Measurements from ENCODE around the gene TXNL4B. TPM values are rescaled to one million over a fixed set of nuclear protein-coding genes. Genes with fewer than 3 reads are reported as not detected.

The TXNL4B gene
- total RNA-seq, 4 donors from 2014 or later, result 5.0 to 11.0 (median 8.5) TPM

- 94 to 100% methylated on average over 2 of the region's 2 CpGs for whole genome bisulfite sequencing, 2 donors
- intact Hi-C loops (cut with DNase I), result no loop called here
- no peak for DNase-seq
- H3K4me1 ChIP-seq, result no peaks in the 10 kb centered on the region
- no peak for TF ChIP-seq CTCF (IDR thresholded peaks at IDR 0.05)
- TF ChIP-seq POLR2A (IDR thresholded peaks at IDR 0.05), result no peak
- H3K36me3 ChIP-seq, result no peaks in the 10 kb centered on the region
- no peaks in the 10 kb centered on the region for H3K27me3 ChIP-seq
- H3K4me3 ChIP-seq, result no peak overlapping the region
- no peaks in the 10 kb centered on the region for H3K9me3 ChIP-seq
- no peak overlapping the region for H3K27ac ChIP-seq
Measured at GRCh38 chr16:72134507-72134906, 41.1 kb upstream of the TXNL4B start.

GRCh38 chr16:72132726-72133125 is 39.3 kb upstream of the TXNL4B start:
- intact Hi-C loops (cut with DNase I), result no loop called here
- no peak for DNase-seq
- Histone ChIP-seq H3K27ac (no peak overlapping the region), H3K27me3 (no peaks in the 10 kb centered on the region), H3K9me3 (no peaks in the 10 kb centered on the region), H3K36me3 (no peaks in the 10 kb centered on the region), H3K4me3 (no peak overlapping the region), H3K4me1 (no peaks in the 10 kb centered on the region)
- WGBS, 2 donors, result 79 to 88% methylated on average over 3 of the region's 3 CpGs
- no peak for TF ChIP-seq POLR2A (IDR thresholded peaks at IDR 0.05)
- no peak for TF ChIP-seq CTCF (IDR thresholded peaks at IDR 0.05)

- WGBS, 2 donors, result 62 to 73% methylated on average over 6 of the region's 6 CpGs
- no peak overlapping the region for H3K4me3 ChIP-seq
- H3K9me3 ChIP-seq, result no peaks in the 10 kb centered on the region
- intact Hi-C loops (cut with DNase I), result no loop called here
- DNase-seq, result no peak
- H3K36me3 ChIP-seq, result no peaks in the 10 kb centered on the region
- H3K27me3 ChIP-seq, result no peaks in the 10 kb centered on the region
- TF ChIP-seq POLR2A (IDR thresholded peaks at IDR 0.05) (no peak), CTCF (IDR thresholded peaks at IDR 0.05) (no peak)
- no peak overlapping the region for H3K27ac ChIP-seq
- peaks cover 0 to under 1% (median 0%) of the 10 kb centered on the region in 3 donors for H3K4me1 ChIP-seq
Measured at GRCh38 chr16:72131036-72131435, 37.6 kb upstream of the TXNL4B start.

- intact Hi-C loops (cut with DNase I), result no loop called here
- H3K4me1 ChIP-seq, result peaks cover 0 to 7% (median 0%) of the 10 kb centered on the region in 3 donors
- 61 to 76% methylated on average over 3 to 6 of the region's 7 CpGs for WGBS, 2 donors
- no peak for TF ChIP-seq POLR2A (IDR thresholded peaks at IDR 0.05)
- no peak for TF ChIP-seq CTCF (IDR thresholded peaks at IDR 0.05)
- H3K9me3 ChIP-seq, result no peaks in the 10 kb centered on the region
- no peak overlapping the region for H3K27ac ChIP-seq
- no peak overlapping the region for H3K4me3 ChIP-seq
- H3K27me3 ChIP-seq, result no peaks in the 10 kb centered on the region
- H3K36me3 ChIP-seq, result no peaks in the 10 kb centered on the region
- no peak for DNase-seq
Measured at GRCh38 chr16:72129976-72130656, 36.7 kb upstream of the TXNL4B start.

- intact Hi-C loops (cut with DNase I), result no loop called here
- TF ChIP-seq POLR2A (IDR thresholded peaks at IDR 0.05) (no peak), CTCF (IDR thresholded peaks at IDR 0.05) (no peak)
- WGBS, 2 donors, result 80 to 82% methylated on average over 9 of the region's 9 CpGs
Measured at GRCh38 chr16:72128701-72129100, 35.3 kb upstream of the TXNL4B start.

More at GRCh38 chr16:72128701-72129100, 35.3 kb upstream of the TXNL4B start:
- H3K4me1 ChIP-seq, result peaks cover 0 to 7% (median 0%) of the 10 kb centered on the region in 3 donors
- DNase-seq, result no peak
- H3K9me3 ChIP-seq, result no peaks in the 10 kb centered on the region
- H3K36me3 ChIP-seq, result no peaks in the 10 kb centered on the region
- no peak overlapping the region for H3K27ac ChIP-seq
- no peaks in the 10 kb centered on the region for H3K27me3 ChIP-seq
- H3K4me3 ChIP-seq, result no peak overlapping the region
